GM12878 (cell line): ENCODE data around the gene CFAP90. TPM values are rescaled to one million over a fixed set of nuclear protein-coding genes. Genes with fewer than 3 reads are reported as not detected.

ENCODE experiments used
- BMI1 ChIP-seq: fragments of 450-650 bp; IDR thresholded peaks from 2 replicates; pipeline ENCODE4 v1.6.1; 2016; ENCODE audit warnings: mild to moderate bottlenecking, moderate library complexity, borderline replicate concordance
- GABPA ChIP-seq: IDR thresholded peaks from 2 replicates; pipeline ENCODE4 v1.6.1; 2014; ENCODE audit warnings: antibody characterized with exemption, low read depth, mild to moderate bottlenecking, inconsistent platforms
- HCFC1 ChIP-seq: fragments of 150-350 bp; IDR thresholded peaks from 2 replicates; pipeline ENCODE4 v1.6.1; 2014; ENCODE audit warnings: low read length
- HDAC6 ChIP-seq: fragments of 200-600 bp; sonication (generic); IDR thresholded peaks from one replicate; pipeline ENCODE4 v1.8.0; 2017; ENCODE audit warnings: antibody characterized with exemption; ENCODE audit not compliant: unreplicated experiment
- IRF4 ChIP-seq: IDR thresholded peaks from 2 replicates; pipeline ENCODE4 v1.6.1; 2011; ENCODE audit warnings: low read depth, low read length
- MTA2 ChIP-seq: fragments of 450-650 bp; IDR thresholded peaks from 2 replicates; pipeline ENCODE4 v1.6.1; 2016; ENCODE audit warnings: low read depth, mild to moderate bottlenecking, moderate library complexity
- MTA3 ChIP-seq: IDR thresholded peaks from 2 replicates; pipeline ENCODE4 v1.6.1; 2012; ENCODE audit warnings: low read length, inconsistent platforms, borderline replicate concordance
- PAX5 ChIP-seq: IDR thresholded peaks from 2 replicates; pipeline ENCODE4 v1.6.1; 2011; ENCODE audit warnings: low read depth, low read length, borderline replicate concordance
- YY1 ChIP-seq: IDR thresholded peaks from 2 replicates; pipeline ENCODE4 v1.6.1; 2011; ENCODE audit warnings: low read depth, mild to moderate bottlenecking, low read length
- ZZZ3 ChIP-seq: IDR thresholded peaks from 2 replicates; pipeline ENCODE4 v1.6.1; 2011; ENCODE audit warnings: low read depth; ENCODE audit not compliant: control insufficient read depth, insufficient read length
- polyA plus RNA-seq, 11 experiments: library from polyadenylated mRNA; depleted of rRNA in 4 of 11; unstranded in 6 of 11; stranded (reverse) in 5 of 11; fragments of >200 nt; fragmentation: Nextera tagmentation in 4 of 11; fragmentation: Illumina TruSeq in 1 of 11; extraction: Ambion mirVana in 4 of 11; extraction: Trizol in 1 of 11; gene quantifications; 1 replicate in 1 of 11; 2 replicates in 10 of 11; pipeline versions ENCODE4 v1.2.1 to v1.2.3, GENCODE V29; 2011 to 2016; ENCODE audit warnings: inconsistent platforms in 2 of 11, missing spikeins in 2 of 11, low read depth in 1 of 11
- total RNA-seq, 4 experiments: library from RNA; depleted of rRNA in 3 of 4; stranded (reverse); fragments of >200 nt in 3 of 4; fragmentation: Illumina TruSeq in 1 of 4; extraction: Trizol in 1 of 4; gene quantifications; 2 replicates each; pipeline versions ENCODE4 v1.2.1 to v1.2.3, GENCODE V29; 2013 to 2021
- TF ChIP-seq, protein P1 (sequence below): fragments of 450-650 bp; IDR thresholded peaks from 2 replicates; pipeline ENCODE4 v1.6.1; 2016; ENCODE audit warnings: mild to moderate bottlenecking
- TF ChIP-seq, protein P2 (sequence below): IDR thresholded peaks from 2 replicates; pipeline ENCODE4 v1.6.1; 2012; ENCODE audit warnings: low read length, inconsistent platforms
- TF ChIP-seq, protein P3 (sequence below): IDR thresholded peaks from 2 replicates; pipeline ENCODE4 v1.6.1; 2011; ENCODE audit warnings: borderline replicate concordance, low read depth, mild to moderate bottlenecking, moderate library complexity, low read length; ENCODE audit not compliant: insufficient read depth, poor library complexity, severe bottlenecking
- TF ChIP-seq, protein P4 (sequence below), 3 experiments: IDR thresholded peaks in 2 of 3; conservative IDR thresholded peaks in 1 of 3; 2 replicates each; pipeline ENCODE4 v1.5.1; 2011; ENCODE audit warnings: low read depth in 3 of 3, low read length in 3 of 3, mild to moderate bottlenecking in 3 of 3, control low read depth in 2 of 3, moderate library complexity in 2 of 3, inconsistent platforms in 1 of 3, mixed read lengths in 1 of 3; ENCODE audit not compliant: control insufficient read depth in 2 of 3, insufficient read depth in 1 of 3; ENCODE audit errors: extremely low read depth in 1 of 3
- TF ChIP-seq, protein P5 (sequence below): fragments of 450-650 bp; IDR thresholded peaks from 2 replicates; pipeline ENCODE4 v1.6.1; 2016; ENCODE audit warnings: mild to moderate bottlenecking, moderate library complexity, borderline replicate concordance
- TF ChIP-seq, protein P6 (sequence below): fragments of 450-650 bp; IDR thresholded peaks from 2 replicates; pipeline ENCODE4 v1.6.1; 2017; ENCODE audit warnings: mild to moderate bottlenecking, moderate library complexity

Gene CFAP90
- total and polyA plus RNA-seq, 10 of the 15 experiments (the other 5 are each of a cell fraction or from before 2014, with no cell fraction given) = not detected

DNA sequence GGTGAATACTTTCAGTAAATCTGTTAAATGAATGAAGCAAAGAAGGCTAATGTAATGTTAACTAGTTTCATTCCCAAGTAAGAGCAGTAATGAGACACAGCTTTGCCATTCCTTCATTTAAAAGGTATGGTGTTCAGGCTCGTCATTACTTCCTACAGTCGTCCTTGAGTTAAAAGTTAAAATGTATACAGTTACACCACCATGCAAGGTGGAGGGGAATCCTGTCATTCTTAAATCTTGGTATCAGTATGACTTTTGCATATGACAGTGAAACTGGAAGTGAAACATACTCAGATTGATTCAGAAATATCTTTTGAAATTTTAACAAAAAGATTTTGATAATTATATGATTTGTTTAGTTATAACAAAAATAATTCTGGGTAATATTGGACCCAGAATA is 43.9 kb upstream of the CFAP90 start (continued):
- TF ChIP-seq, protein P1, sequence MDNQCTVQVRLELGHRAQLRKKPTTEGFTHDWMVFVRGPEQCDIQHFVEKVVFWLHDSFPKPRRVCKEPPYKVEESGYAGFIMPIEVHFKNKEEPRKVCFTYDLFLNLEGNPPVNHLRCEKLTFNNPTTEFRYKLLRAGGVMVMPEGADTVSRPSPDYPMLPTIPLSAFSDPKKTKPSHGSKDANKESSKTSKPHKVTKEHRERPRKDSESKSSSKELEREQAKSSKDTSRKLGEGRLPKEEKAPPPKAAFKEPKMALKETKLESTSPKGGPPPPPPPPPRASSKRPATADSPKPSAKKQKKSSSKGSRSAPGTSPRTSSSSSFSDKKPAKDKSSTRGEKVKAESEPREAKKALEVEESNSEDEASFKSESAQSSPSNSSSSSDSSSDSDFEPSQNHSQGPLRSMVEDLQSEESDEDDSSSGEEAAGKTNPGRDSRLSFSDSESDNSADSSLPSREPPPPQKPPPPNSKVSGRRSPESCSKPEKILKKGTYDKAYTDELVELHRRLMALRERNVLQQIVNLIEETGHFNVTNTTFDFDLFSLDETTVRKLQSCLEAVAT = no peak
- TF ChIP-seq MTA3 = no peak
- TF ChIP-seq MTA2 = no peak
- TF ChIP-seq, protein P2, sequence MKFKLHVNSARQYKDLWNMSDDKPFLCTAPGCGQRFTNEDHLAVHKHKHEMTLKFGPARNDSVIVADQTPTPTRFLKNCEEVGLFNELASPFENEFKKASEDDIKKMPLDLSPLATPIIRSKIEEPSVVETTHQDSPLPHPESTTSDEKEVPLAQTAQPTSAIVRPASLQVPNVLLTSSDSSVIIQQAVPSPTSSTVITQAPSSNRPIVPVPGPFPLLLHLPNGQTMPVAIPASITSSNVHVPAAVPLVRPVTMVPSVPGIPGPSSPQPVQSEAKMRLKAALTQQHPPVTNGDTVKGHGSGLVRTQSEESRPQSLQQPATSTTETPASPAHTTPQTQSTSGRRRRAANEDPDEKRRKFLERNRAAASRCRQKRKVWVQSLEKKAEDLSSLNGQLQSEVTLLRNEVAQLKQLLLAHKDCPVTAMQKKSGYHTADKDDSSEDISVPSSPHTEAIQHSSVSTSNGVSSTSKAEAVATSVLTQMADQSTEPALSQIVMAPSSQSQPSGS = peak; percentile 38
- 0 out of 2 replicates have a peak, but pooled peaks have one; percentile 18 for TF ChIP-seq IRF4
- TF ChIP-seq, protein P3, sequence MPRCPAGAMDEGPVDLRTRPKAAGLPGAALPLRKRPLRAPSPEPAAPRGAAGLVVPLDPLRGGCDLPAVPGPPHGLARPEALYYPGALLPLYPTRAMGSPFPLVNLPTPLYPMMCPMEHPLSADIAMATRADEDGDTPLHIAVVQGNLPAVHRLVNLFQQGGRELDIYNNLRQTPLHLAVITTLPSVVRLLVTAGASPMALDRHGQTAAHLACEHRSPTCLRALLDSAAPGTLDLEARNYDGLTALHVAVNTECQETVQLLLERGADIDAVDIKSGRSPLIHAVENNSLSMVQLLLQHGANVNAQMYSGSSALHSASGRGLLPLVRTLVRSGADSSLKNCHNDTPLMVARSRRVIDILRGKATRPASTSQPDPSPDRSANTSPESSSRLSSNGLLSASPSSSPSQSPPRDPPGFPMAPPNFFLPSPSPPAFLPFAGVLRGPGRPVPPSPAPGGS = no peak
- no peak for TF ChIP-seq YY1
- no peak for TF ChIP-seq ZZZ3
- TF ChIP-seq HCFC1 = no peak
- TF ChIP-seq, protein P4, sequence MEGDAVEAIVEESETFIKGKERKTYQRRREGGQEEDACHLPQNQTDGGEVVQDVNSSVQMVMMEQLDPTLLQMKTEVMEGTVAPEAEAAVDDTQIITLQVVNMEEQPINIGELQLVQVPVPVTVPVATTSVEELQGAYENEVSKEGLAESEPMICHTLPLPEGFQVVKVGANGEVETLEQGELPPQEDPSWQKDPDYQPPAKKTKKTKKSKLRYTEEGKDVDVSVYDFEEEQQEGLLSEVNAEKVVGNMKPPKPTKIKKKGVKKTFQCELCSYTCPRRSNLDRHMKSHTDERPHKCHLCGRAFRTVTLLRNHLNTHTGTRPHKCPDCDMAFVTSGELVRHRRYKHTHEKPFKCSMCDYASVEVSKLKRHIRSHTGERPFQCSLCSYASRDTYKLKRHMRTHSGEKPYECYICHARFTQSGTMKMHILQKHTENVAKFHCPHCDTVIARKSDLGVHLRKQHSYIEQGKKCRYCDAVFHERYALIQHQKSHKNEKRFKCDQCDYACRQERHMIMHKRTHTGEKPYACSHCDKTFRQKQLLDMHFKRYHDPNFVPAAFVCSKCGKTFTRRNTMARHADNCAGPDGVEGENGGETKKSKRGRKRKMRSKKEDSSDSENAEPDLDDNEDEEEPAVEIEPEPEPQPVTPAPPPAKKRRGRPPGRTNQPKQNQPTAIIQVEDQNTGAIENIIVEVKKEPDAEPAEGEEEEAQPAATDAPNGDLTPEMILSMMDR (IDR thresholded peaks at IDR 0.05 in 2 of 3, conservative IDR thresholded peaks at IDR 0.05 in 1 of 3; ENCODE audit: control insufficient read depth in 2 of 3, extremely low read depth in 1 of 3, insufficient read depth in 1 of 3, low read depth in 3 of 3, low read length in 3 of 3) = no peak
- TF ChIP-seq, protein P5, sequence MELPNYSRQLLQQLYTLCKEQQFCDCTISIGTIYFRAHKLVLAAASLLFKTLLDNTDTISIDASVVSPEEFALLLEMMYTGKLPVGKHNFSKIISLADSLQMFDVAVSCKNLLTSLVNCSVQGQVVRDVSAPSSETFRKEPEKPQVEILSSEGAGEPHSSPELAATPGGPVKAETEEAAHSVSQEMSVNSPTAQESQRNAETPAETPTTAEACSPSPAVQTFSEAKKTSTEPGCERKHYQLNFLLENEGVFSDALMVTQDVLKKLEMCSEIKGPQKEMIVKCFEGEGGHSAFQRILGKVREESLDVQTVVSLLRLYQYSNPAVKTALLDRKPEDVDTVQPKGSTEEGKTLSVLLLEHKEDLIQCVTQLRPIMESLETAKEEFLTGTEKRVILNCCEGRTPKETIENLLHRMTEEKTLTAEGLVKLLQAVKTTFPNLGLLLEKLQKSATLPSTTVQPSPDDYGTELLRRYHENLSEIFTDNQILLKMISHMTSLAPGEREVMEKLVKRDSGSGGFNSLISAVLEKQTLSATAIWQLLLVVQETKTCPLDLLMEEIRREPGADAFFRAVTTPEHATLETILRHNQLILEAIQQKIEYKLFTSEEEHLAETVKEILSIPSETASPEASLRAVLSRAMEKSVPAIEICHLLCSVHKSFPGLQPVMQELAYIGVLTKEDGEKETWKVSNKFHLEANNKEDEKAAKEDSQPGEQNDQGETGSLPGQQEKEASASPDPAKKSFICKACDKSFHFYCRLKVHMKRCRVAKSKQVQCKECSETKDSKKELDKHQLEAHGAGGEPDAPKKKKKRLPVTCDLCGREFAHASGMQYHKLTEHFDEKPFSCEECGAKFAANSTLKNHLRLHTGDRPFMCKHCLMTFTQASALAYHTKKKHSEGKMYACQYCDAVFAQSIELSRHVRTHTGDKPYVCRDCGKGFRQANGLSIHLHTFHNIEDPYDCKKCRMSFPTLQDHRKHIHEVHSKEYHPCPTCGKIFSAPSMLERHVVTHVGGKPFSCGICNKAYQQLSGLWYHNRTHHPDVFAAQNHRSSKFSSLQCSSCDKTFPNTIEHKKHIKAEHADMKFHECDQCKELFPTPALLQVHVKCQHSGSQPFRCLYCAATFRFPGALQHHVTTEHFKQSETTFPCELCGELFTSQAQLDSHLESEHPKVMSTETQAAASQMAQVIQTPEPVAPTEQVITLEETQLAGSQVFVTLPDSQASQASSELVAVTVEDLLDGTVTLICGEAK = no peak
- TF ChIP-seq PAX5 = no peak
- no peak for TF ChIP-seq HDAC6
- TF ChIP-seq, protein P6, sequence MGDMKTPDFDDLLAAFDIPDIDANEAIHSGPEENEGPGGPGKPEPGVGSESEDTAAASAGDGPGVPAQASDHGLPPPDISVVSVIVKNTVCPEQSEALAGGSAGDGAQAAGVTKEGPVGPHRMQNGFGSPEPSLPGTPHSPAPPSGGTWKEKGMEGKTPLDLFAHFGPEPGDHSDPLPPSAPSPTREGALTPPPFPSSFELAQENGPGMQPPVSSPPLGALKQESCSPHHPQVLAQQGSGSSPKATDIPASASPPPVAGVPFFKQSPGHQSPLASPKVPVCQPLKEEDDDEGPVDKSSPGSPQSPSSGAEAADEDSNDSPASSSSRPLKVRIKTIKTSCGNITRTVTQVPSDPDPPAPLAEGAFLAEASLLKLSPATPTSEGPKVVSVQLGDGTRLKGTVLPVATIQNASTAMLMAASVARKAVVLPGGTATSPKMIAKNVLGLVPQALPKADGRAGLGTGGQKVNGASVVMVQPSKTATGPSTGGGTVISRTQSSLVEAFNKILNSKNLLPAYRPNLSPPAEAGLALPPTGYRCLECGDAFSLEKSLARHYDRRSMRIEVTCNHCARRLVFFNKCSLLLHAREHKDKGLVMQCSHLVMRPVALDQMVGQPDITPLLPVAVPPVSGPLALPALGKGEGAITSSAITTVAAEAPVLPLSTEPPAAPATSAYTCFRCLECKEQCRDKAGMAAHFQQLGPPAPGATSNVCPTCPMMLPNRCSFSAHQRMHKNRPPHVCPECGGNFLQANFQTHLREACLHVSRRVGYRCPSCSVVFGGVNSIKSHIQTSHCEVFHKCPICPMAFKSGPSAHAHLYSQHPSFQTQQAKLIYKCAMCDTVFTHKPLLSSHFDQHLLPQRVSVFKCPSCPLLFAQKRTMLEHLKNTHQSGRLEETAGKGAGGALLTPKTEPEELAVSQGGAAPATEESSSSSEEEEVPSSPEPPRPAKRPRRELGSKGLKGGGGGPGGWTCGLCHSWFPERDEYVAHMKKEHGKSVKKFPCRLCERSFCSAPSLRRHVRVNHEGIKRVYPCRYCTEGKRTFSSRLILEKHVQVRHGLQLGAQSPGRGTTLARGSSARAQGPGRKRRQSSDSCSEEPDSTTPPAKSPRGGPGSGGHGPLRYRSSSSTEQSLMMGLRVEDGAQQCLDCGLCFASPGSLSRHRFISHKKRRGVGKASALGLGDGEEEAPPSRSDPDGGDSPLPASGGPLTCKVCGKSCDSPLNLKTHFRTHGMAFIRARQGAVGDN = no peak
- TF ChIP-seq BMI1 = no peak
- no peak for TF ChIP-seq GABPA
